DMS153 (cell line): ENCODE results near the gene CLRN3.

Source experiments
- DNase-seq: peaks from one replicate; lab custom pipeline; 2025; lab: John Stamatoyannopoulos, UW

Gene CLRN3

GRCh38 chr10:127845756-127846155, 47.0 kb downstream of the CLRN3 start:
- DNase-seq: no peak

DNA sequence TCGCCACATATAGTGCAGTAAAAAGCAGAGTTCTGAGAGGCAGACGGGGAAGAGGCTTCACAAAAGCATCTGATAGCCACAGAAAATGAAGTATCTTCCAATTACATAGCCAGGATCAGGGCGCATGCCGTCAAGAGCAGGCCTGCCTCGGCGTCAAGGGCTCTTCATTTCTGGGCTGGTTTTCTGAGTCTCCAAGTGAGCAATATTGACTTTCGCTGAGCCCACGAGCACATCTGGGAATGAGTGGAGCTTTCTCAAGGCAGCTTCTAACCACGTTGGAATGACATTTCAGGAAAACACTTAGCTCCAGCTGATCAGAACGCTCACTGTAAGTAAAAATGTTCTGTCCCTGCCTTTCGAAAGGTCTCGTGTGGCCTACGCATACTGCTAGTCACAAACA, 51.9 kb downstream of the CLRN3 start:
- DNase-seq: no peak

- no peak for DNase-seq
Measured at GRCh38 chr10:127836966-127837365, 55.8 kb downstream of the CLRN3 start.

DNA sequence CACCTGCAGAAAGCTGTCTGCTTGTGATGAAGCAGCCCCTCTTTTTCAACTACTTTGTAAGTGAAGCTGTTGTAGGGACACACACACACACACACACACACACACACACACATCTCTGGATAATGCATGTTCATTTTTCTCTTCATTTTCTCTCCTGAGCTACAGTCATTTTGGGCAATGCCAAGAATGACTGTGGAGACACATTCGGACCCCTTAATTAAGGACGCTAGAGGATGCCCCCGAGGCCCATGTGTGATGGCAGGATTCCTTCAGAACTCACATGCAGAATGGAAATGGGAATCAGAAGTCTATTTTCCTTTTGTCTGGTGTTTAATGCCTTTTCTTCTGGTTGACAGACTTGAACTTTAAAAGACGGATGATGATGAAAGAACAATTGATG, 56.6 kb downstream of the CLRN3 start:
- DNase-seq: no peak

- DNase-seq: no peak
Measured at GRCh38 chr10:127834791-127835190, 58.0 kb downstream of the CLRN3 start.

DNA sequence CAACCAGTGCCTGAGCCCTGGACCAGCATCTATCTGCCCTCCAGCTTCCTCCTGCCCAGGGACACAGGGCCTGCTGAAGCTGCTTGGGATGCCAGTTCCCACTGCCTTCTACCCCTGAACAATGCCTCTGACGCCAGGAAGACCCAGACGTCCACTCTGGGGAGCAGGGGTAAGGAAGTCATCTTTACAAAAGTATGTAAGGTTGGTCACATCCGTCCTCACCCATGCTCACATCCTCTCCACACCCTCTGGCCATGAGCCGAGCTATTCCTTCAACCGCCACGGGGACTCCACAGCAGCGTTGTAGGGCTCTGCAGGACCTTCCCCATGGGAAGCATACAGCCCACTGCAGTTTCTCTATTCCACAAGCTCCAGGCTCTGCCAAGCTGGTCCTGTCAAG, 58.5 kb downstream of the CLRN3 start:
- no peak for DNase-seq

DNA sequence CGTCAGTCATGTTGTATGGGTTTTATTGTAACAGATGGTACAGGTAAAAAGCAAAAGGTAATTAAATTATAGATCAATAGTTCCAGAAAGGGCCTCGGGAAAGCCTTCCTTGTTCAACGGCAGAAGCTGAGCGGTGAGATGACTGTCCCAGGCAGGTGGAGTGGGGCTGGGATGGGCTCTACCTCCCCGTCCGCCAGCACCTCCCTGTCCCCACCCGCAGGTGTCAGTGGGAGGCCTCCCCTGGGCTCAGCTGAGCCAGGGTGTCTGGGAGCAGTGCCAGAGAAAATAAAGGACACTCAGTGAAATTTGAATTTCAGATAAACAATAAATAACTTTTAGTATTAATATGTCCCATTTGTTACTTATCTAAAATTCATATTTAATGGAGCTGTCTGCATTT, 58.9 kb downstream of the CLRN3 start:
- DNase-seq: no peak

DNA sequence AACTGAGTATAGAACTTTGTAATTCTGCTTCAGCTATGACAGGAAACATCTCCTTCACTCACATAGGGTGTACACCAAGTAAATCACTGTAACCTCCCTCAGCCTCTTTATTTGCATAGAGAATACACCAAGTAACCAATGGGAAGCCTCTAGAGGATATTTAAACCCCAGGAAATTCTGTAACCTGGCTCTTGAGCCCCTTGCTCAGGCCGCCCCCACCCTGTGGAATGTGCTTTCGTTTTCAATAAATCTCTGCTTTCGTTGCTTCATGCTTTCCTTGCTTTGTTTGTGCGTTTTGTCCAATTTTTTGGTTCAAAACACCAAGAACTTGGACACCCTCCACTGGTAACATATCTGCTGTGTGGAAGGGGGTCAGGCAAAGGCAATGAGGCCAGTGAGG, 60.2 kb downstream of the CLRN3 start:
- no peak for DNase-seq

- DNase-seq: no peak
Measured at GRCh38 chr10:127830414-127830813, 62.3 kb downstream of the CLRN3 start.
